K562 (cell line): ENCODE data around the gene ST6GALNAC2. TPM values are rescaled to one million over a fixed set of nuclear protein-coding genes. Genes with fewer than 3 reads are reported as not detected.

Experiments
- HMGN3 ChIP-seq: IDR thresholded peaks from 2 replicates; pipeline ENCODE4 v1.6.1; 2011; ENCODE audit warnings: borderline replicate concordance, low read depth, mild to moderate bottlenecking, mixed read lengths, low read length; ENCODE audit not compliant: insufficient read length; ENCODE audit errors: extremely low read depth
- HNRNPH1 ChIP-seq: fragments of 200-400 bp; formaldehyde crosslinking; optimal IDR thresholded peaks from 2 replicates; pipeline ENCODE3; 2017; ENCODE audit warnings: low read depth, mild to moderate bottlenecking, low read length, moderate library complexity
- KDM1A ChIP-seq, 2 experiments: fragments of 450-650 bp; IDR thresholded peaks; 2 replicates each; pipeline ENCODE4 v1.6.1; 2016; ENCODE audit warnings: mild to moderate bottlenecking in 2 of 2
- NCOA1 ChIP-seq: fragments of 450-650 bp; IDR thresholded peaks from 2 replicates; pipeline ENCODE4 v1.6.1; 2016; ENCODE audit warnings: low read depth
- PRDM10 ChIP-seq: fragments of 450-650 bp; IDR thresholded peaks from 2 replicates; pipeline ENCODE4 v1.6.1; 2018; ENCODE audit not compliant: partially characterized antibody
- SNIP1 ChIP-seq: fragments of 450-650 bp; IDR thresholded peaks from 2 replicates; pipeline ENCODE4 v1.7.1; 2017; ENCODE audit warnings: low read depth, mild to moderate bottlenecking
- ZNF75A ChIP-seq: fragments of 450-650 bp; formaldehyde crosslinking; IDR thresholded peaks from 2 replicates; pipeline ENCODE4 v1.4.0; 2020; ENCODE audit warnings: mild to moderate bottlenecking
- polyA plus RNA-seq, 8 experiments: library from polyadenylated mRNA; depleted of rRNA in 4 of 8; stranded (reverse) in 5 of 8; unstranded in 3 of 8; fragments of >200 nt; fragmentation: Nextera tagmentation in 2 of 8; fragmentation: Illumina TruSeq in 1 of 8; extraction: Ambion mirVana in 2 of 8; extraction: Trizol in 1 of 8; gene quantifications; 2 replicates each; pipeline versions ENCODE4 v1.2.1 to v1.2.3, GENCODE V29; 2011 to 2014; ENCODE audit warnings: inconsistent platforms in 1 of 8, missing spikeins in 1 of 8
- total RNA-seq, 7 experiments: library from RNA; depleted of rRNA in 6 of 7; stranded (reverse); fragments of >200 nt in 6 of 7; fragmentation: Illumina TruSeq in 2 of 7; extraction: Trizol in 2 of 7; gene quantifications; 2 replicates each; pipeline versions ENCODE4 v1.2.1 to v1.2.3, GENCODE V29; 2011 to 2021; ENCODE audit warnings: low replicate concordance in 1 of 7
- TF ChIP-seq, protein P1 (sequence below), 2 experiments: fragments of 450-650 bp; IDR thresholded peaks; 2 replicates each; pipeline ENCODE4 v1.6.1; 2018; ENCODE audit warnings: mild to moderate bottlenecking in 2 of 2, low read depth in 1 of 2; ENCODE audit not compliant: partially characterized antibody in 2 of 2
- TF ChIP-seq, protein P2 (sequence below): sonication (generic); formaldehyde crosslinking; IDR thresholded peaks from 2 replicates; pipeline ENCODE4 v1.8.1; 2023; ENCODE audit warnings: mild to moderate bottlenecking, missing genetic modification reagents
- TF ChIP-seq, protein P3 (sequence below): fragments of 450-650 bp; IDR thresholded peaks from 2 replicates; pipeline ENCODE4 v1.6.1; 2016; ENCODE audit warnings: low read depth, mild to moderate bottlenecking, moderate library complexity
- TF ChIP-seq, protein P4 (sequence below): fragments of 450-650 bp; formaldehyde crosslinking; IDR thresholded peaks from 2 replicates; pipeline ENCODE4 v1.4.0; 2020; ENCODE audit warnings: mild to moderate bottlenecking, moderate library complexity

ST6GALNAC2 gene
- total and polyA plus RNA-seq, 9 of the 15 experiments (the other 6 are each of a cell fraction or from before 2014, with no cell fraction given) = 0.18 TPM; not detected in 8

DNA sequence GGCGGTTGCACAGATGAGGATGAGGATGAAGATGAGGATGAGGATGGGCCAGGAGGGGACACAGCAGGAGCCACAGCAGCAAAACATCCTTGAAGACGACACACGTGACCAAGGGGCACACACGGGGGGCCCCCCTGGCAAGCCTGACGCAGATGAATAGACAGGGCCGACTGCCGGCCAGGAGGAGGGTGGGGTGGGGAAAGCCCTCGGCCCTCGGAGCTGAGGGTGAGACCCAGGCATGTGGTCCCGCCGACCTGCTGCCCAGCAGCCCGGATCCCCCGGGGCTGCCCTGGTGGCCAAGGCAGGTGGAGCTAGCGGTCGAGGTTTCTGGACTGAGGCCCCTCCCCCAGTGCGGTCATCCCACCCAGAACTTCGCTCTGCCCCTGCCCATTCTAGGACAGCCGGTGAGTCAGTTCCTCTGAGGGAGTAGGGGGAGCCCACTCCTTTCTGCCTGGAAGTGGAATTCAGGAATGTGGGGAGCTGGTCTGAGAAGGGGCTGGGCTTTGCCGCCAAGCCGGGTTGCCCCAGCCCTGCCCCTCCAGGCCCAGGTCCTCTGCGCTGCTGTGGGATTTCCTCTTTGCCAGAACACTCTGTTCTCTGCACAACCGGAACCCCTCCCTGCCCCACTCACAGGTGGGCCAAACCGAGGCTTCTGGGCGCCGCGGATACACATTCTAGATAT, 58.1 kb downstream of the ST6GALNAC2 start (continued):
- TF ChIP-seq, protein P1, sequence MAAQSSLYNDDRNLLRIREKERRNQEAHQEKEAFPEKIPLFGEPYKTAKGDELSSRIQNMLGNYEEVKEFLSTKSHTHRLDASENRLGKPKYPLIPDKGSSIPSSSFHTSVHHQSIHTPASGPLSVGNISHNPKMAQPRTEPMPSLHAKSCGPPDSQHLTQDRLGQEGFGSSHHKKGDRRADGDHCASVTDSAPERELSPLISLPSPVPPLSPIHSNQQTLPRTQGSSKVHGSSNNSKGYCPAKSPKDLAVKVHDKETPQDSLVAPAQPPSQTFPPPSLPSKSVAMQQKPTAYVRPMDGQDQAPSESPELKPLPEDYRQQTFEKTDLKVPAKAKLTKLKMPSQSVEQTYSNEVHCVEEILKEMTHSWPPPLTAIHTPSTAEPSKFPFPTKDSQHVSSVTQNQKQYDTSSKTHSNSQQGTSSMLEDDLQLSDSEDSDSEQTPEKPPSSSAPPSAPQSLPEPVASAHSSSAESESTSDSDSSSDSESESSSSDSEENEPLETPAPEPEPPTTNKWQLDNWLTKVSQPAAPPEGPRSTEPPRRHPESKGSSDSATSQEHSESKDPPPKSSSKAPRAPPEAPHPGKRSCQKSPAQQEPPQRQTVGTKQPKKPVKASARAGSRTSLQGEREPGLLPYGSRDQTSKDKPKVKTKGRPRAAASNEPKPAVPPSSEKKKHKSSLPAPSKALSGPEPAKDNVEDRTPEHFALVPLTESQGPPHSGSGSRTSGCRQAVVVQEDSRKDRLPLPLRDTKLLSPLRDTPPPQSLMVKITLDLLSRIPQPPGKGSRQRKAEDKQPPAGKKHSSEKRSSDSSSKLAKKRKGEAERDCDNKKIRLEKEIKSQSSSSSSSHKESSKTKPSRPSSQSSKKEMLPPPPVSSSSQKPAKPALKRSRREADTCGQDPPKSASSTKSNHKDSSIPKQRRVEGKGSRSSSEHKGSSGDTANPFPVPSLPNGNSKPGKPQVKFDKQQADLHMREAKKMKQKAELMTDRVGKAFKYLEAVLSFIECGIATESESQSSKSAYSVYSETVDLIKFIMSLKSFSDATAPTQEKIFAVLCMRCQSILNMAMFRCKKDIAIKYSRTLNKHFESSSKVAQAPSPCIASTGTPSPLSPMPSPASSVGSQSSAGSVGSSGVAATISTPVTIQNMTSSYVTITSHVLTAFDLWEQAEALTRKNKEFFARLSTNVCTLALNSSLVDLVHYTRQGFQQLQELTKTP (IDR thresholded peaks at IDR 0.05; ENCODE audit: low read depth in 1 of 2, partially characterized antibody in 2 of 2) = no peak
- TF ChIP-seq PRDM10 = peak; percentile 11
- no peak for TF ChIP-seq SNIP1
- TF ChIP-seq, protein P2, sequence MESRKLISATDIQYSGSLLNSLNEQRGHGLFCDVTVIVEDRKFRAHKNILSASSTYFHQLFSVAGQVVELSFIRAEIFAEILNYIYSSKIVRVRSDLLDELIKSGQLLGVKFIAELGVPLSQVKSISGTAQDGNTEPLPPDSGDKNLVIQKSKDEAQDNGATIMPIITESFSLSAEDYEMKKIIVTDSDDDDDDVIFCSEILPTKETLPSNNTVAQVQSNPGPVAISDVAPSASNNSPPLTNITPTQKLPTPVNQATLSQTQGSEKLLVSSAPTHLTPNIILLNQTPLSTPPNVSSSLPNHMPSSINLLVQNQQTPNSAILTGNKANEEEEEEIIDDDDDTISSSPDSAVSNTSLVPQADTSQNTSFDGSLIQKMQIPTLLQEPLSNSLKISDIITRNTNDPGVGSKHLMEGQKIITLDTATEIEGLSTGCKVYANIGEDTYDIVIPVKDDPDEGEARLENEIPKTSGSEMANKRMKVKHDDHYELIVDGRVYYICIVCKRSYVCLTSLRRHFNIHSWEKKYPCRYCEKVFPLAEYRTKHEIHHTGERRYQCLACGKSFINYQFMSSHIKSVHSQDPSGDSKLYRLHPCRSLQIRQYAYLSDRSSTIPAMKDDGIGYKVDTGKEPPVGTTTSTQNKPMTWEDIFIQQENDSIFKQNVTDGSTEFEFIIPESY (CRISPR knock-in tag) = peak; percentile 68
- TF ChIP-seq ZNF75A (CRISPR knock-in tag) = no peak
- no peak for TF ChIP-seq NCOA1
- TF ChIP-seq KDM1A (IDR thresholded peaks at IDR 0.05) = 0 out of 4 replicates have a peak, but pooled peaks of 1 of the 2 experiments have one; percentile 12
- TF ChIP-seq, protein P3, sequence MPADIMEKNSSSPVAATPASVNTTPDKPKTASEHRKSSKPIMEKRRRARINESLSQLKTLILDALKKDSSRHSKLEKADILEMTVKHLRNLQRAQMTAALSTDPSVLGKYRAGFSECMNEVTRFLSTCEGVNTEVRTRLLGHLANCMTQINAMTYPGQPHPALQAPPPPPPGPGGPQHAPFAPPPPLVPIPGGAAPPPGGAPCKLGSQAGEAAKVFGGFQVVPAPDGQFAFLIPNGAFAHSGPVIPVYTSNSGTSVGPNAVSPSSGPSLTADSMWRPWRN = no peak
- TF ChIP-seq HMGN3 = no peak
- no peak for TF ChIP-seq HNRNPH1
- TF ChIP-seq, protein P4, sequence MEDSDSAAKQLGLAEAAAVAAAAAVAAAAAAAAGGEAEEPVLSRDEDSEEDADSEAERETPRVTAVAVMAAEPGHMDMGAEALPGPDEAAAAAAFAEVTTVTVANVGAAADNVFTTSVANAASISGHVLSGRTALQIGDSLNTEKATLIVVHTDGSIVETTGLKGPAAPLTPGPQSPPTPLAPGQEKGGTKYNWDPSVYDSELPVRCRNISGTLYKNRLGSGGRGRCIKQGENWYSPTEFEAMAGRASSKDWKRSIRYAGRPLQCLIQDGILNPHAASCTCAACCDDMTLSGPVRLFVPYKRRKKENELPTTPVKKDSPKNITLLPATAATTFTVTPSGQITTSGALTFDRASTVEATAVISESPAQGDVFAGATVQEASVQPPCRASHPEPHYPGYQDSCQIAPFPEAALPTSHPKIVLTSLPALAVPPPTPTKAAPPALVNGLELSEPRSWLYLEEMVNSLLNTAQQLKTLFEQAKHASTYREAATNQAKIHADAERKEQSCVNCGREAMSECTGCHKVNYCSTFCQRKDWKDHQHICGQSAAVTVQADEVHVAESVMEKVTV (CRISPR knock-in tag) = no peak
